ENCODE measurements around the gene MFSD2A.

The MFSD2A gene

DNA sequence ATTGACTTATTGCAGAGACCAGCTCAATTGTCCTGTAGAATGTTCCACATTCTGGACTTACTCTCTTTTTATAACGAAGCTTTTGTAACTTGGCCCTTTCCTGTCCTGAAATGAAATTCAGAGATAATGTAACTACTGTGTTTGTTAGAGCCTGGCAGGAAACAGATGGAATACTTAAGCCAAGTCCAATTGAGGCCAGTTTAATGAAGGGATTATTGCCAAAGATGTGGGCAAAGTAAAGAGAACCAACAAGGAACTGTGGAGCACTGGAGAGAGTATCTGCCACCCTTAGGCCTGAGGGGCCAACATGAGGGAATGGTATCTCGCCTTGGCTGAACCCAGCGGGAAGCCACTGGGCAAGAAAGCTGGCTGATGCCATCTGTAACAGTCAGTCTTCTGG is 32.9 kb downstream of the MFSD2A start:
- DNase-seq (ENCODE audit: low read depth, low spot score), result no peak
- TF ChIP-seq, protein P1, sequence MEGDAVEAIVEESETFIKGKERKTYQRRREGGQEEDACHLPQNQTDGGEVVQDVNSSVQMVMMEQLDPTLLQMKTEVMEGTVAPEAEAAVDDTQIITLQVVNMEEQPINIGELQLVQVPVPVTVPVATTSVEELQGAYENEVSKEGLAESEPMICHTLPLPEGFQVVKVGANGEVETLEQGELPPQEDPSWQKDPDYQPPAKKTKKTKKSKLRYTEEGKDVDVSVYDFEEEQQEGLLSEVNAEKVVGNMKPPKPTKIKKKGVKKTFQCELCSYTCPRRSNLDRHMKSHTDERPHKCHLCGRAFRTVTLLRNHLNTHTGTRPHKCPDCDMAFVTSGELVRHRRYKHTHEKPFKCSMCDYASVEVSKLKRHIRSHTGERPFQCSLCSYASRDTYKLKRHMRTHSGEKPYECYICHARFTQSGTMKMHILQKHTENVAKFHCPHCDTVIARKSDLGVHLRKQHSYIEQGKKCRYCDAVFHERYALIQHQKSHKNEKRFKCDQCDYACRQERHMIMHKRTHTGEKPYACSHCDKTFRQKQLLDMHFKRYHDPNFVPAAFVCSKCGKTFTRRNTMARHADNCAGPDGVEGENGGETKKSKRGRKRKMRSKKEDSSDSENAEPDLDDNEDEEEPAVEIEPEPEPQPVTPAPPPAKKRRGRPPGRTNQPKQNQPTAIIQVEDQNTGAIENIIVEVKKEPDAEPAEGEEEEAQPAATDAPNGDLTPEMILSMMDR (IDR thresholded peaks at IDR 0.05; ENCODE audit: low read depth, low read length), result no peak
- H3K4me3 ChIP-seq (ENCODE audit: low read depth, low read length), result no peak overlapping the region

DNA sequence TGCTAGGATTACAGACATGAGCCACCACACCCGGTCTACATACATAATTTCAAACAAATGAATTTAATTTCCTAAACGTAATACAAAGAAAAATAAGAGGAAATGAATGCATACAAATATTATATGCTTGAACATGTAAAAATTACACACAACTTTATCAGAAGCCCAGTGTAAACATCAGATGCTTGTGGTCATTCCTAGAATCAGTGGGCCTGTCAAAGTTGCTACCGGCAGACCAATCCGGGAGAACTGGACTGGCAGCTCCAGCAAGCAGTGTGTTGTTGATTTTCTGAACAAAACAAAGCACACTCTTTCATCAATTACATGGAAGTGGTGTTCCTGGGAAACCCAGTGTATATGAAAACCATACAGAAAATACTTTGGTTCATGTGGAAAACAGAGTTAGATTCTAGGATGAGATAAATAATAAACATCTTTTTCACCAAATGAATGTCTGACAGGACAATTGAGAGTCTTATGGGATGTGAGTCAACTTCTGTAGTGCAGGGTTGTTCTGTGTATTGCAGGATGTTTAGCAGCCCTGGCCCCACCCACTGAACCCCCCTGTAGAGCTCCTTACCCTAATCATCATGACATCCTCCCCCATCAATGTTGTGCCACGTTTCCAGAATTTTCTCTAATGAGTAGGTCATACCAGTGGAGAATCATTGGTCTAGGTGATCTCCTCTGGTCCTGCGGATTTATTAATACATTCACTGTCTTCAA is 33.8 kb downstream of the MFSD2A start:
- no peak for DNase-seq (ENCODE audit: low read depth, low spot score)
- TF ChIP-seq, protein P1 (IDR thresholded peaks at IDR 0.05; ENCODE audit: low read depth, low read length), result no peak
- in situ Hi-C loops (cut with HindIII; ENCODE audit: low sequenced_read_pairs), result no loop called here
- H3K4me3 ChIP-seq (ENCODE audit: low read depth, low read length), result no peak overlapping the region

More for the DNA sequence above, 32.9 kb downstream of the MFSD2A start:
- in situ Hi-C loops (cut with HindIII; ENCODE audit: low sequenced_read_pairs), result no loop called here

DNA sequence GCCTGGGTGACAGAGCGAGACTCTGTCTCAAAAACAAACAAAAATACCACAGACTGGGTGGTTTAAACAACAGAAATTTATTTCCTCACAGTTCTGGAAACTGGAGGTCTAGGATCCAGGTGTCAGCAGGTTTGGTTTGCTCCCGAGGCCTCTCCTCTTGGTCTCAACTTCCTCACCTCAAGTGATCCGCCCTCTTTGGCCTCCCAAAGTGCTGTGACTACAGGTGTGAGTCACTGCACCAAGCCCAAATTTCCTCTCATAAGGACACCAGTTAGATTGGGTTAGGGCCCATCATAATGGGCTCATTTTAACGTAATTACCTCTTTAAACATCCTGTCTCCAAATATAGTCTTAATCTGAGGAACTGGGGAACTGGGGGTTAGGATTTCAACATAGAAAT is 35.5 kb downstream of the MFSD2A start:
- in situ Hi-C loops (cut with HindIII; ENCODE audit: low sequenced_read_pairs), result no loop called here
- H3K4me3 ChIP-seq (ENCODE audit: low read depth, low read length), result no peak overlapping the region
- TF ChIP-seq, protein P1 (IDR thresholded peaks at IDR 0.05; ENCODE audit: low read depth, low read length), result no peak
- no peak for DNase-seq (ENCODE audit: low read depth, low spot score)

DNA sequence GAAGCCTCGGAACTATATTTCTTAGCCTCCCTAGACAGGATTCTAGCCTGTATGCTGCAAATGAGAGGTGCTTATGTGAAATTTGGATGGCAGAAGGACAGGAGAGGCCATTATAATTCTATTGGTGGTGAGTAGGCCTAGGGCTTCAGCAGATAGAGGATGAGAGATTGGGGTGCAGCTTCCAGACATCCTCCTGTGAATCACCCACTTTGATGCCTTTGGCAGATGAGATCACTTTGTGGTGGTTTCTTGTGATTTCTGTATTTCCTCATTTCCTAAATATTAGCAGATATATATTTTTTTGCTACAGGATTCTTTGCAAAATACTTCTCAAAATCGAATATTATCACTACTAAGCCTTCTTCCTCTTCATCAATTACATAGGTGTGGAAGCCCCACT is 37.3 kb downstream of the MFSD2A start:
- TF ChIP-seq, protein P1 (IDR thresholded peaks at IDR 0.05; ENCODE audit: low read depth, low read length), result no peak
- DNase-seq (ENCODE audit: low read depth, low spot score), result no peak
- in situ Hi-C loops (cut with HindIII; ENCODE audit: low sequenced_read_pairs), result no loop called here
- no peak overlapping the region for H3K4me3 ChIP-seq (ENCODE audit: low read depth, low read length)

DNA sequence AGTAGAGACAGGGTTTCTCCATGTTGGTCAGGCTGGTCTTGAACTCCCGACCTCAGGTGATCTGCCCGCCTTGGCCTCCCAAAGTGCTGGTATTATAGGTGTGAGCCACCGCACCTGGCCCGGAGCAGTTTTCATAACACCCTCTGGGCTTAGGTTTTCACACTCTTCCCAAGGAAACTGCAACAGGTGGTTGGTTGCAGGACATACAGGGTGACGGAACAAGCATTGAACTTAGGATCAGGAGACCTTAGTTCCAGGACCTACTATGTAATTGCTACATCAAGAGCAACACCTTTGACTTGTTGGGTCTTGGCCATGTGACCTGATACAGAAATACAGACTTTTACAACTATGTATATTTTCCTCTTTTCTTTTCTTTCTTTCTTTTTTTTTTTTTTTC is 37.9 kb downstream of the MFSD2A start:
- H3K4me3 ChIP-seq (ENCODE audit: low read depth, low read length), result no peak overlapping the region
- in situ Hi-C loops (cut with HindIII; ENCODE audit: low sequenced_read_pairs), result no loop called here
- DNase-seq (ENCODE audit: low read depth, low spot score), result no peak
- TF ChIP-seq, protein P1 (IDR thresholded peaks at IDR 0.05; ENCODE audit: low read depth, low read length), result no peak

DNA sequence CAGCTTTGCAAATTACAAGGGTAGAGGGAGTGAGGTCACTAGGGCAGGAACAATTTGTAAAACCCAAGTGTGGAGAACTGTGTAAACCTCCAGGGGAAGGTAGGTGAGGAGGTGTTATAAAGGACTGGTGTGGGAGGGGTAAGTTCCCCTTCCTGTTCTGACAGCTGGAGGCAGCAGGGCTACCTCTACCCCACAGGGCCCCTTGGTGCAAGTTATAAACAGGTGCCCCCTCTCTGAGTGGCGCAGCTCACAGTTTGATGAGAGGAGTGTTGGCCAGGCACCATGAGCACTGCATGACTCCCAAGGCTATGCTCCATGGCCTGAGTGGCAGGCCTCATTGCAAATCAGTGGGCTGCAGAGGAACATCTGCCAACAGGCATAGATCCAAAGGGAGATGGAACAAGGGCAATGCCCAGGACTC is 41.0 kb downstream of the MFSD2A start:
- in situ Hi-C loops (cut with HindIII; ENCODE audit: low sequenced_read_pairs), result no loop called here
- TF ChIP-seq, protein P1 (IDR thresholded peaks at IDR 0.05; ENCODE audit: low read depth, low read length), result no peak
- no peak for DNase-seq (ENCODE audit: low read depth, low spot score)
- no peak overlapping the region for H3K4me3 ChIP-seq (ENCODE audit: low read depth, low read length)
